GM12864 (cell line): ENCODE data around the gene LARP6.

Experiments
- DNase-seq: peaks from one replicate; pipeline ENCODE4 v3.0.0-alpha.2; 2011; ENCODE audit warnings: low read depth
- H3K4me3 ChIP-seq: 2 replicates; pipeline ENCODE4 v1.5.1; 2011; ENCODE audit warnings: mild to moderate bottlenecking, low read depth, low read length, control low read depth
- TF ChIP-seq, protein P1 (sequence below): IDR thresholded peaks from 2 replicates; pipeline ENCODE4 v1.5.1; 2011; ENCODE audit warnings: low read depth, mild to moderate bottlenecking, moderate library complexity, low read length, control low read depth, inconsistent platforms; ENCODE audit errors: missing control alignments

Gene LARP6

DNA sequence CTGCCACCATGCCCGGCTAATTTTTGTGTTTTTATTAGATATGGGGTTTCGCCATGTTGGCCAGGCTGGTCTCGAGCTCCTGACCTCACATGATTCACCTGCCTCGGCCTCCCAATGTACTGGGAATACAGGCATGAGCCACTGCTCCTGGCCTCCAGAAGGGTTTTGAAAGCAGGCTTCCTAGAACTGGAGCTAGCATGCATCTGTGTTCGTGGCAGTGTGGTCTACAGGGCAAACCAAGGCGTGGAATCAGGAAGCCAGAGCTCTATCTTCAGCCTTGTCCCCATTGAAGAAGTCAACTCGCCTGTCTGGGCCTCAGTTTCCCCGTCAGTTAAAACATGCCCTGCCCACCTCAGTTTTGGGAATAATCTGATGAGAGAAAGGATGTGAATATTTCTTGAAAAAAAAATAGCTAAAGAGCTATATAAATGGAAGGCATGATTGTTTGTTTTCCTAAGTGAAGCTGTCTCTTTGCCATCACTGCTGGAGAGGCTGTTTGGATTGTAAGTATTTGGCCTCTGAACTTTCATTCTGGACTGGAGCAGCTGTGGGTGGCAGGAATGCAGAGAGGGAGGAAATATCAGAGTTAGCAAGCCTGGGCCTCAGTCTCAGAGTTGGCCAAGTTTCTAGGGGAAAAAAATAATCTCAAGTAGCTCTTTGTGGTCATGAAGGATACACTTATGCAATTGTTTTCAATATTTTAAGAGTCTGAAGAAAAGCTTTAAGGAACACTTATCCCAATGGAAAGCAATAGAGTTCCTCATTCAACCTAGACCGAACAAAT, 54.1 kb downstream of the LARP6 start:
- DNase-seq, result no peak
- no peak overlapping the region for H3K4me3 ChIP-seq
- TF ChIP-seq, protein P1, sequence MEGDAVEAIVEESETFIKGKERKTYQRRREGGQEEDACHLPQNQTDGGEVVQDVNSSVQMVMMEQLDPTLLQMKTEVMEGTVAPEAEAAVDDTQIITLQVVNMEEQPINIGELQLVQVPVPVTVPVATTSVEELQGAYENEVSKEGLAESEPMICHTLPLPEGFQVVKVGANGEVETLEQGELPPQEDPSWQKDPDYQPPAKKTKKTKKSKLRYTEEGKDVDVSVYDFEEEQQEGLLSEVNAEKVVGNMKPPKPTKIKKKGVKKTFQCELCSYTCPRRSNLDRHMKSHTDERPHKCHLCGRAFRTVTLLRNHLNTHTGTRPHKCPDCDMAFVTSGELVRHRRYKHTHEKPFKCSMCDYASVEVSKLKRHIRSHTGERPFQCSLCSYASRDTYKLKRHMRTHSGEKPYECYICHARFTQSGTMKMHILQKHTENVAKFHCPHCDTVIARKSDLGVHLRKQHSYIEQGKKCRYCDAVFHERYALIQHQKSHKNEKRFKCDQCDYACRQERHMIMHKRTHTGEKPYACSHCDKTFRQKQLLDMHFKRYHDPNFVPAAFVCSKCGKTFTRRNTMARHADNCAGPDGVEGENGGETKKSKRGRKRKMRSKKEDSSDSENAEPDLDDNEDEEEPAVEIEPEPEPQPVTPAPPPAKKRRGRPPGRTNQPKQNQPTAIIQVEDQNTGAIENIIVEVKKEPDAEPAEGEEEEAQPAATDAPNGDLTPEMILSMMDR, result no peak

DNA sequence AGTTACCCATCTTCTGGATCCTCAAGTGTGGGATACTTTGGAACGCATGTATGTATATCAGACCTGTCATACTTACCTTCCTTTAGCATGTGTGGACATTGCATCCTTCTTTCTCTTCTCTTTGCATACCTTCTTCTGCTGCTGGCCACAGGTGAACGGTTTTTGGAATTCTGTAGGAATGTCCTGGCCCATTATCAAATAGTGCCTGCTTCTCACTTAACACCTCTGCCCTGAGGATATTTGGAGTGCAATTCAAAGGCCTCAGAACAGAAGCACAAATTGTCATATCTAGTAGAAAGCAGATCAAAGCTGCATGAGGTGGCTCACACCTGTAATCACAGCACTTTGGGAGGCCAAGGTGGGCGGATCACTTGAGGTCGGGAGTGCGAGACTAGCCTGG, 56.5 kb downstream of the LARP6 start:
- TF ChIP-seq, protein P1, result no peak
- no peak overlapping the region for H3K4me3 ChIP-seq
- DNase-seq, result no peak

DNA sequence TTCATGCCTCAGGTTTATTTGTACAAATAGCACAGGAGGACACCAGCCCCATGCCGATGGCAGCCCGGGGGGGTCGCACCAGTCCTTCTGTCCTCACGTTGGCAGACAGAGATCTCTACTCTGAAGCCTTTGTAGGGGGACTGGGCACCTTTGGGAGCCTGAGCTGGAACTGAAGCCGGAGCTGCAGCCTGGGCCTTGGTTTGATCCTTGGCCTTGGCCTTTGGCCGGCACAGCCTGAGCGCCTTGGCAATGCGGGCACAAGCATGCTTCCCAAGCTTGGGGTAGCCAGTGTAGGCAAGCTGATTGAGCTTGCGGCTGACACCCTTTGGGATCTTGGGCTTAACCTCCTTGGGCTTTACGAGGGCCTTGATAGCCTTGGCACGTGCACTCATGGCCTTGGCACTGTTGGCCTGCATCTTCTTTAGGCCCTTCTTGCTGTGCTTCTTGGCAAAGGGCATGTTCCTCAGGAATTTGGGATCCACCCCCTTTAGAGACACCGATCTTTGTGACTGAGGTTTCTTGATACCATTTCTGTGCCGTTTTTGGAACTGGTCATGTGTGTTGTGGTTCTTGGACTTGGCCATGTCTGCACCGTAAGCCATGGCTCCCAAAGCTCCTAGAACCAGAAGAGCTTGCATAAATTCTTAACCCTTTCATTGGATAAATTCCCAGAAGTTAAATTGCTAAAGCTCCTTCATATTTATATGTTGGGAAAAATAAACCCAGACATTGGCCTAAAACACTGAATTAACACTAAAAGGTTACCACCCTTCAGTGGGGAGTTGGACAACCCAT, 57.2 kb downstream of the LARP6 start:
- H3K4me3 ChIP-seq, result no peak overlapping the region
- no peak for DNase-seq
- TF ChIP-seq, protein P1, result no peak

DNA sequence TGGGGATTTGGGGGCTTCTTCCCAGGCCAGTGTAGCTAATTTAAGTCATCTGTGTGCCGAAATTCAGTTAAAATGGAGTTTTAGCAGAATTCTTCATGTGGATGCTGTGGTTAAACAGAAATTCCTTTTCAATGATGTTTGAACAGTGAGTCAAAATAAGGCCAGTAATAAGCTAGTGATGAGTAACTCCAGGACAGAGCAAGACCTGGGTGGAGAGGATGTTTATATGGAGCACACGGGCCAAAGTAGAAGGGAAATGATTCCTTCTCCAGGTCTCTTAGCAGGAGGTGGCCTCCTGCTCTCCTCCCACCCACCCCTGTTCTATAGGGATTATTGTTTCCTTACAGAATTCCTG, 58.7 kb downstream of the LARP6 start:
- no peak overlapping the region for H3K4me3 ChIP-seq
- TF ChIP-seq, protein P1, result no peak
- DNase-seq, result no peak

DNA sequence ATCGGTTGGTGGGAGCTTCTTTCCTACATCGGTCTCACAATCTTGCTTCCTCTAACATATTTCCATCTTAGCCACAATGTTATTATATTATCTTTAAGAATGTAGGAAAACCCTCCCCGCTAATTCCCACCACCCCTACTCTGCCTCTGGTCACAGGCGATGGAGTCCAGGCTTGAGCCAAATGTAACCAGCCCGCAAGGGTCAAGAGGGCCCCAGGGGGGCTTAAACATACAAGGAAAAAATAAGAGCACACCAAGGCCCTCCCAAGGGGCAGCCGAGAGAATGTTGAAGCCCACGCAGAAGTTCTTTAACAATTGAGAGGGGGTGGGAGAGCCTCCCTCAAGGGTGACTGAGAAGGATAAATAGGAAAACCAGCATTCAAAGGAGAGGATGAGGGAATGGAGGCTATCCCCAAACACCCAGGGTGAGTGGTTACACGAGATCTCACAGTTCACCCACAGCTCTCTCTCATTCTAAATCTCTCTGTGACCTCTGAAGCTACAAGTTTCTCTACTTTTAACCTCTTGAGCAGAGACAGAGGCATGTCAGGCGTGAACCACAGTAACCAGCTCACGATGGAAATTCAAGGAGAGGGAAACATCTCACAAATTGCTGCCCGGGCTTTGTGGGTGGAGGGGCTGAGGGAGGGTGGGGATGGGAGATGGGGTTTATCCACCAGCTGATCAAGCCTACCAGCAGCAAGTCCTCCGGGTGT, 59.2 kb downstream of the LARP6 start:
- no peak overlapping the region for H3K4me3 ChIP-seq
- DNase-seq, result no peak
- TF ChIP-seq, protein P1, result no peak

DNA sequence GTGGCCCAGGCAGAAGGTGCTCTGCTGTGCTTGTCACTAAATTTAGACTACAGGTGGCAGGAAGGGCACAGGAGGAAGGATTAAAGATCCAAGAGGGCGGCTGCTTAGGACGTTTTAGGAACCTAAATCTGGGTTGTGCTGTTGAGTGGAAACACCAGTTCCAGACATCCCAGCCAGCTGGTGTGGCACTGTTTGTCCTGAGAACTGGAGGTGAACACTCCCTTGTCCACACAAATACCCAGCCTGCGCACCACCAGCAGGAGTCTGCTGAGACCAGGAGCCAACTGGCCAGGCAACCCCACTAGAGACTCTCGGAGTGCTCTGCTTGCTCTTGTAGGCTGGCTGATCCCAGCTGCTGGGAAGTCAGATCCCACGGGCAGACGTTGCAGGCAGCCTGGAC, 60.3 kb downstream of the LARP6 start:
- no peak for DNase-seq
- no peak overlapping the region for H3K4me3 ChIP-seq
- TF ChIP-seq, protein P1, result no peak
